Stimulated activated naive CD8-positive, alpha-beta T cell treated with anti-CD3 and anti-CD28 coated beads, Interleukin-15, amount 100 ng/mL, for 72 hours (primary cell): ENCODE measurements around the gene PLCD3.
A peak's percentile ranks its signal among the peaks of the same experiment; 100 is the strongest.
"Not testable (repeated sequence)": the region's sequence is repeated elsewhere in the genome, so short reads cannot be mapped to it uniquely, and the experiment has no call there.

ENCODE experiments used
- ATAC-seq: fragments of 150-1000 bp; cut with Tn5 transposase; 2 replicates; pipeline ENCODE4 v1.10.0; 2021; ENCODE audit warnings: mild to moderate bottlenecking, moderate library complexity
- DNase-seq, 2 donors: peaks; one replicate each; pipeline ENCODE4 v3.0.0; 2021 to 2022
- H3K27ac Mint-ChIP-seq, 2 donors: one replicate each; pipeline ENCODE4 v1.8.0; 2022; ENCODE audit warnings: mild to moderate bottlenecking in 2 of 2, mixed read lengths in 2 of 2, moderate library complexity in 2 of 2
- H3K27me3 Mint-ChIP-seq: one replicate; pipeline ENCODE4 v1.8.0; 2022; ENCODE audit warnings: mixed read lengths
- H3K4me1 Mint-ChIP-seq: one replicate; pipeline ENCODE4 v1.8.0; 2022; ENCODE audit warnings: mild to moderate bottlenecking, mixed read lengths
- H3K4me3 Mint-ChIP-seq, 2 donors: one replicate each; pipeline ENCODE4 v1.8.0; 2022; ENCODE audit warnings: mild to moderate bottlenecking in 2 of 2, mixed read lengths in 2 of 2, moderate library complexity in 1 of 2
- H3K9me3 Mint-ChIP-seq, 2 donors: one replicate each; pipeline ENCODE4 v1.8.0; 2022; ENCODE audit warnings: mixed read lengths in 2 of 2

Gene PLCD3

DNA sequence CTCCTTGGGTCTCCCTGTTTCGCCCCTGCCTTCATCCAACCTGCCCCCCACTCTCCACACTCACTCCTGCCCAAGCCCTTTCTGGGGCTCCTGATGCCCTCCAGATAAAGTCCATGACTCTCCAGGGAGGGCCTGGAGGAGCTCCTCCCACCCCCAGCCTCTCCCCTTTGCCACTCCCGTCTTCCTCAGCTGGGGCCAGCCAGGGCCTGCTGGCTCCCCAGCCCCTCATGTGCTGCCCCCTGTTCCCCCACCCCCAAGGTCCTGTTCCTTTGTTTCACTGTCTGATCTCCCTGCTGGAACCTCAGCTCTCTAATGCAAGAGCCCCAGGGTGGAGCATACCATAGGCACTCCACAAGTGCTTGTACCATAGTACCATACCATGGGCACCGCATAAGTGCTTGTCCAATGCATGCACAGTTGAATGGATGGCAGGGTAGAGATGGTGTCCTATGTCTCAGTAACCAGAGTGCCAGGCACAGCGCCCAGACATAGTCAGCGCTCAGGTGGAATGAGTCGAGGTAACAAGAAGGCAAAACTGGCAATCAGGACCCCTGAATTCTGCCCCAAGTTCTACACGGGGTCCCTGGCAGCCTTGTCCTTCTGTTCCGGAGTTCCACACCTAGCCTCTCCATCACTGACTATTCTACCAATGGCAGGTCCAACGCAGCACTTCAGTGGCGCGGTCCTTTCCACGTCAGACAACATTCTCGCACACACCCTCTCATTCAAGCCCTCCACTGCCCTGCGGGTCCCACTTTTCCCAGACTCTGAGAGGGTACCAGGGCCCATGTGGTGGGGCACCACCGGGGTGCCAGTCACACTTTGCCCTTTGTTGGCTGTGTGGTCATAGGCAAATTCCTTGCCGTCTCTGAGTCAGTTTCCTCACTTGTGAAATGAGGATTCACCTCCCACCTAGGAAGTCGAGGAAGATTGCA is 1.4 kb downstream of the PLCD3 start:
- Mint-ChIP-seq H3K27ac (no peak overlapping the region), H3K27me3 (peaks cover 17% of the 10 kb centered on the region), H3K4me3 (no peak overlapping the region), H3K9me3 (no peaks in the 10 kb centered on the region), H3K4me1 (peaks cover 14% of the 10 kb centered on the region)
- ATAC-seq (no peak), DNase-seq (no peak)

DNA sequence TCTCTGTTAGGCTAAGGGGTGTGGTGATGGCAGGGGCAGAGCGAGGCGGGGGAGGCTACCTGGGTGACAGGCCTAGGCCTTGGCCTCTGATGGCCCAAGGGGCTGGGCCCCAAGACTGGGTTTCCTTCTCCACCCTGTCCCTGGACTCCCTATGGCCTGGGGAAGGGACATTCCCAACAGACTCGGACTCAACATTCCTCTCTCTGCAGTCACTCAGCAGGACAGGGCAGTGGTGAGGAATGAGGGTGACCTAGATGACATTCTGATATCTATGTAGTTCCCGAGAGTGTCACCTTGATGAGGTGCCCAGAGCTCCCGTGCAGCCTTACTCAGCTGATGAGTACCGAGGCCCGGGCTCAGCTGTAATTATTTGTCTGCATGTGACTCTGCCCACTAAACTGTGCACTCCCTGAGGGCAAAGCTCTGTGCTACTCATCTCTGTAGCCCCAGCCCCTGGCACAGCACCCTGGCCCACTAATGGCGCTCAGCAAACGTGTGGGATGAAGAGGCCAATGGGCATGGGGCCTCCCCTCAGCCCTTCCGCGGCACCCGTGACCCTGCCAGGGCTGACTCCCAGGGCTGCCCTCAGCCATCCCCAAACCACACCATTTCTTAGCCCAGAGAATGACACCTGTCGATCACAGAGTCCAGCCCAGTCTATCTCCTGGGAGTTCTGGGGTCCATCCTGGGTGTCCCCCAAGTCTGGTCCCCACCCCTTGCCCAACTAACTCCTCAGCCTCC is 2.2 kb downstream of the PLCD3 start:
- H3K4me3 Mint-ChIP-seq: no peak overlapping the region
- DNase-seq (no peak), ATAC-seq (no peak)
- H3K9me3 Mint-ChIP-seq: no peaks in the 10 kb centered on the region
- peaks cover 9% of the 10 kb centered on the region for H3K4me1 Mint-ChIP-seq
- no peak overlapping the region for H3K27ac Mint-ChIP-seq
- peaks cover 17% of the 10 kb centered on the region for H3K27me3 Mint-ChIP-seq

DNA sequence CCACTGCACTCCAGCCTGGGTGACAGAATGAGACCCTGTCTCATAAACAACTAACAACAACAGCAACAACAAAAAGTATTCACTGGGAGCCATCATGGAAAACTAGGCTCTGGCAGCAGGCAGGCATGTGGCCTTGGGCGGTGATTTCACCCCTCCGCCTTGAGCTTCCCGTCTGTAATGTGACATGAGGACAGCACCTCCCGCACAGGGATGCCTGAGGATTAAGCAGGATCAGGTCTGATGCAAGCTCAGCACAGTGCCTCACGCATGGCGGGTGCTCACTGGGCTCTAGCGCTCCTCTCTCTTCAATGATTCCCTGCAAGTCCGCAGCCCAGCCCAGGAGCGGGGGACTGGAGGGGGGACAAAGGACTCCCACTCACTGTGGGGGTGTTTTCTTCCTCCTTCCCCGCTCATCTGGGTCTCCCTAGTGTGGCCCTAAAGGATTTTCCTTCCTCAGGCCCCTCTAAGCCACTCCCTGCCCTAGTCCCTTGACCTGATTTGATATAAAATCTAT is 2.8 kb downstream of the PLCD3 start:
- Mint-ChIP-seq H3K9me3 (no peaks in the 10 kb centered on the region), H3K4me1 (peaks cover 6% of the 10 kb centered on the region), H3K27ac (no peak overlapping the region), H3K4me3 (no peak overlapping the region), H3K27me3 (peaks cover 17% of the 10 kb centered on the region)
- ATAC-seq: no peak
- no peak for DNase-seq

DNA sequence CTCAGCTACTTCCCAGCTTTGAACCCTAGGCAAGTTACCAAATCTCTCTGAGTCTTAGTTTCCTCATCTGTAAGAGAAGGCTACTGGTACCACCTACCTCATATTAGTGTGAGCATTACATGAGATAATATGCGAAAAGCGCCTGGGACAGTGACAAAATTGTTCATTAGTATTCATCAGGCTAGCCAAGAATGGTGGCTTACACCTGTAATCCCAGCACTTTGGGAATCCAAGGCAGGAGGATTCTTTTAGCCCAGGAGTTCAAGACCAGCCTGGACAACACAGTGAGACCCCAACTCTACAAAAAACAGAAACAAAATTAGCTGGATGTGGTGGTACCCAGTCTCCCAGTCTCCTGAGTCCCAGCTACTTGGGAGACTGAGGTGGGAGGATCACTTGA is 3.3 kb downstream of the PLCD3 start:
- H3K4me1 Mint-ChIP-seq: peaks cover 6% of the 10 kb centered on the region
- H3K27me3 Mint-ChIP-seq: peaks cover 17% of the 10 kb centered on the region
- H3K4me3 Mint-ChIP-seq: no peak overlapping the region
- H3K27ac Mint-ChIP-seq: no peak overlapping the region
- H3K9me3 Mint-ChIP-seq: no peaks in the 10 kb centered on the region
- no peak for DNase-seq
- ATAC-seq: no peak

DNA sequence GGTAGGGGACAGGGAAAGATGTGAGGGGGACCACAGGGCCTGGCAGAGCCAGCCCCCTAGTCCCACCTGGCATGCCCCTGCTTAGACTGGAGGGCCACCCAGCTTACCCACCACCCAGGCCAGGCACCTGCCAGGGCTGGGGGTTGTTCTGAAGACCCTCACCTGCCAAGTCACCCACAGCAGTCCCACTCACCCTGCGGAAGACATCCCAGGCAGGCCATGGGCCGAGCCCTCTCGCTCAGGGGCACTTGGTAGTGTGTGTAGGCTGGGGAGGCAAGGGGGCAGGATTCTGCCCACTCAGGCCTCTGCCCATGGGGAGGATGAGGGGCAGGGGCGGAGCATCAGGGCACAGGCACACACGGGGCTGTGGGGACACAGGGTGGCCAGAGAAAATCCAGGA is 4.0 kb downstream of the PLCD3 start:
- no peak for DNase-seq
- H3K9me3 Mint-ChIP-seq: no peaks in the 10 kb centered on the region
- H3K4me3 Mint-ChIP-seq: no peak overlapping the region
- H3K27me3 Mint-ChIP-seq: peaks cover 17% of the 10 kb centered on the region
- ATAC-seq: no peak
- no peaks in the 10 kb centered on the region for H3K4me1 Mint-ChIP-seq
- no peak overlapping the region for H3K27ac Mint-ChIP-seq

DNA sequence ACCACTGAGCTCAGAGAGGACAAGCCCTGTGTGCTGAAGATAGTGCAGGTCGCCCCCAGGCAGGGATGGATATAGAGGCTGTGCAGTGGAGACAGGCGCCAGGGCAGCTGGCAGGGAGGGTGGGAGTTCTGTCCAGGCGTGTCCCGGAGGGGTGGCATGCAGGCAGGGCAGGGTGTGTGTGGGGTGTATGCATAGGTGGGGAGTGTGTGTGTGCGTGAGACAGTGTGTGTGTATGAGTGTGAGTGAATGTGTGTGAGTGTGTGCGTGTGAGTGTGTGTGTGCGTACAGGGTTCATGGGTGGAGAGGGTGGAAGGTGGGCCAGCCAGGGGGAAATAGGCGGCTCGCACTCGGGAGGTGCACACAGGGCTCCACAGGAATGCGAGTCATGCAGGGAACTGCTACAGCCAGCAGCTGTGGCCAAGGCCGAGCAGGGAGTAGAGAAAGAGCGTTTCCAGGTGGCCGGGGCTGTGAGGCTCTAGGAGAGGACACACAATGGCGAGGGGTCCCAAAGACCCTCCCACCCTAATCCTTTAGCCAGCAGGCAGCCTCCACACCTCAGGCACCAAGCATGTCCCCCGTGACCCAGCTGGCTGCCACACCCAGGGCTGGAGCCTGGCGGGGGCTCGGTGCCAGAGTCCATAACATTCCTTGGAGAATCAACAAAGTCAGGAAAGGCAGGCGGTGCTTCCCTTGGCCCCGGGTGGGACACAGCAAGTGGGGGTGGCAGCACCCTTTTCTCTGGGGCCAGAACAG is 4.6 kb downstream of the PLCD3 start:
- no peaks in the 10 kb centered on the region for H3K4me1 Mint-ChIP-seq
- no peaks in the 10 kb centered on the region for H3K9me3 Mint-ChIP-seq
- DNase-seq (no peak), ATAC-seq (no peak)
- H3K27ac Mint-ChIP-seq: peak overlapping the region in 1 of 2 donors; percentile 12
- H3K27me3 Mint-ChIP-seq: peaks cover 17% of the 10 kb centered on the region
- H3K4me3 Mint-ChIP-seq: no peak overlapping the region

DNA sequence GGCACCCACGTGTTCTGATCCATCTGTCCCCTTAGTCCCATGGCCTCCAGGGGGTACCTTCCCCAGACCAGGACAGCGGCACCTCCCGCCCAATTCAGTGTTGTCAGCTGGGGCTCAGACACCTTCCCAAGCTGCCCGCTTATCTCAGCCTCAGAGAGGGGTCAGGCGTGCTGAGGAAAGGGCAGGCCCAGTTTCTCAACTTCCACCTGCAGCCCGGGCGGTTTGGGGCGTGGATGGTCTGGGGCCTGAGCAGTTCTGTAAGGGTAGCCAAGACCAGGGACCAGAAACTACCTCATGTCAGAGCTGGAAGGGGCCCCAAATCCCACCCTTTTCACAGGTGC is 5.1 kb downstream of the PLCD3 start:
- no peak for ATAC-seq
- DNase-seq: no peak
- Mint-ChIP-seq H3K4me3 (no peak overlapping the region), H3K4me1 (no peaks in the 10 kb centered on the region), H3K27me3 (peaks cover 18% of the 10 kb centered on the region), H3K9me3 (no peaks in the 10 kb centered on the region), H3K27ac (no peak overlapping the region)

DNA sequence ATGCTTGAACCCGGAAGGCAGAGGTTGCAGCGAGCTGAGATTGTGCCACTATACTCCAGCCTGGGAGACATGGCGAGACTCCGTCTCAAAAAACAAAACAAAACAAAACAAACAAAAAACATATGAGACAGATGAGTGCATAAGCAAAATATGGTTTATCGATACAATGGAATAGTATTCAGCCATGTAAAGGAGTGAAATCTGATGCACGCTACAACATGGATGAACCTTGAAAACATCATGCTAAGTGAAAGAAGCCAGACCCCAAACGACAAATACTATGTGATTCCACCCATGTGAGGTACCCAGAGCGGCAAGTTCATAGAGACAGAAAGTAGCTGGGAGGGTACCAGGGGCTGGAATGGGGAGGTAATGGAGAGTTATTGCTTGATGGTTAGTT is 6.8 kb downstream of the PLCD3 start:
- Mint-ChIP-seq H3K4me3 (no peak overlapping the region), H3K4me1 (peaks cover 6% of the 10 kb centered on the region), H3K27me3 (peaks cover 16% of the 10 kb centered on the region), H3K27ac (no peak overlapping the region), H3K9me3 (no peaks in the 10 kb centered on the region)
- no peak for DNase-seq
- ATAC-seq: no peak

DNA sequence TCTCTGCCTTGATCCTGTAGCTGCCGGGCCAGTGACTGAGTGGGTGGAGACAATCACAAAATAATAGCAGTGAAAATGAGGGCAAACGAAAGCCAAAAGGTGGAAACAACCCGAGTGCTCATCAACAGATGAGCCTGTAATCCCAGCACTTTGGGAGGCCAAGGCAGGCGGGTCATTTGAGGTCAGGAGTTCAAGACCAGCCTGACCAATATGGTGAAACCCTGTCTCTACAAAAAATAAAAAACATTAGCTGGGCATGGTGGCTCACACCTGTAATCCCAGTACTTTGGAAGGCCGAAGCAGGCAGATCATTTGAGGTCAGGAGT is 7.6 kb downstream of the PLCD3 start:
- not testable (repeated sequence) for DNase-seq, H3K9me3 Mint-ChIP-seq, ATAC-seq, H3K4me3 Mint-ChIP-seq, H3K4me1 Mint-ChIP-seq
- Mint-ChIP-seq H3K27ac (peak overlapping the region in 1 of 2 donors; percentile 27), H3K27me3 (peaks cover 19% of the 10 kb centered on the region)

DNA sequence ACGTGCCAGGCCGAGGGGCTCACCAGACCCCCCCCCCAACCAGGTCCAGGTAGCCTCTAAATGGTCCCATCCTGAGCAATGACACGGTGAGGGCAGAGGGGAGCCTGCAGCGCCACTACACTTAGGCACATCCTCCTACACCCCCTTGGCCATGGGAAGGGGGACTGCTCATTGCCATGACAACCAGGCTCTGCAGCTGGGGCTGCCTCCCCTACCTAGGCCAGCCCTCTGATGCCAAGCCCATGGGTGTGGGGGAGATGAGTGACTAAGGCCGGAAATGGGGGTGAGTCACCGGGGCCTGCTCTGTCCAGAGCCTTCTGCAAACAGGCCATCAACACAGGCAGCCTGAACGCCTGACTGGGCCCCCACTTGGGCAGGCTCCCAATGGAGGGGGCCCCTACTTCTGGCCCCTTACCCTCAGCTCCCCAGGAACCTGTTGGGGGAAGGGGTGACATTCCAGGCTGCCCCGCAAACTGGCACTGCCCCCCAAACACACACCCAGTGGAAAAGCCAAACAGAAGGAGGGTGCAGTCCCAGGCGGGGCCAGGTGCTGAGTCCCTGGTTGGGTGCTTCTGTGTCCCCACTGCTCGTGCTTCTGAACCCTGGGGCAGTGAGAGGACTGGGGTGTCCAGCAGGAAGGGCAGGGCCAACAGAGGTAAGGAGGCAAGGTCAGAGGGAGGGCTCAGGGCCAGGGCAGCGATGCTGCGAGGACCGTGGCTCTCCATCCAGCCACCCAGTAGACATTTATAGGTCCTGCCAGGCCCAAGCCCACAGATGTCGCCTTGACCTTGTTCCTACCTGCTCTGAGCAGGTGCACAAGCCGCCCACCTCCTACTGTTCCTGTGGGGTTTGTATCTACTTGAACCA is 8.2 kb downstream of the PLCD3 start:
- peaks cover 25% of the 10 kb centered on the region for H3K27me3 Mint-ChIP-seq
- no peak overlapping the region for H3K4me3 Mint-ChIP-seq
- H3K27ac Mint-ChIP-seq: peak overlapping the region in 1 of 2 donors; percentile 67
- no peaks in the 10 kb centered on the region for H3K9me3 Mint-ChIP-seq
- DNase-seq (no peak), ATAC-seq (peak; percentile 52)
- peaks cover 6% of the 10 kb centered on the region for H3K4me1 Mint-ChIP-seq

DNA sequence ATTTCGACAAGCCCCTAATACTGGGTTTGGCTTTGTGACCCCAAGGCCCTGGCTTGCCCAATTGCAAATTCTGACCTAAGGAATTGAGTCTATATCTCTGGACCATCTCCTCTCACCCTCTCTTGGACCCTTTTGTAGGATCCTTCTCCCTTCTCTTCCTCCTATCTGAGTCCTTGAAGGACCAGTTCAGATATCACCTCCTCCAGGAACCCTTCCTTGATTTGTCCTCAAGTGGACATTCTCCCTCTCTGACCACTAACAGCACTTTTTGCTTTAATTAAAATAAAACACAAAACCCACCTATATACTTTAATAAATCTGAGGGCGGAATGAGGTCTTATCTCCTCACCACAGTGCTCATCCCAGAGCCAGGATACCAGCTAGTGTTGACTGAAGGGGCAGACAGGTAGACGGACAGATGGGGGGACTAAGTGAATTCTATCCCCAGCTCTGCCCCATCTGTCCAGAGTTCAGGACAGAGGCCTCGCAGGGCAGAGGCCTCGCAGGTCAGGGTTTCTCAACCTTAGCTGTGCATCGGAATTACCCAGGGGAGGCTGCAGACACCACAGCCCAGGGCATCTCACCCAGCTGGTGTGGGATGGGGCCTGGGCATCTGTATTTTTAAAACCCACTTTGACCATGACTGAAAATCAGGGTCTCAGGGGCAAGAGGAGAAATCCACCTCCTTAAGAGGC is 9.1 kb downstream of the PLCD3 start:
- H3K4me3 Mint-ChIP-seq: no peak overlapping the region
- peak overlapping the region in 1 of 2 donors; percentile 69 for H3K27ac Mint-ChIP-seq
- DNase-seq (no peak), ATAC-seq (no peak)
- no peaks in the 10 kb centered on the region for H3K9me3 Mint-ChIP-seq
- H3K4me1 Mint-ChIP-seq: peaks cover 6% of the 10 kb centered on the region
- H3K27me3 Mint-ChIP-seq: peaks cover 27% of the 10 kb centered on the region

DNA sequence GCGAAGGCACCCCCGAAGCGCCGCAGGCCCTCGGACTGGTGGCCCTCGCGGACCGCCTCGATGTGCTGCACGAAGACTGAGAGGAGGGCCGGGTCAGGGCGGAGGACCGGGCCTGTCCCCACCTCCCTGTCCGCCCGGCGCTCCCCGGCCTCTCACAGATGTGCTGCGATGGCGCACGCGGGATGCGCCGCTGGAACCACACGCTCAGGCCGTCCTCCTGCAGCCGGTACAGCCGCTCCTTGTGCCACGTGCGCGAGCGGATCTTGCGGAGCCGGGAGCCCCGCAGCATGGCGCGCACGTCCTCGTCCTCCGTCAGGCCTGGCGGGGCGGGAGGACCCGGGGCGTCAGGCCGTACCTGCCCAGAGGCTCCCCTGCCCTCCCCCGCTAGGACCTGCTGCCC is 11.3 kb downstream of the PLCD3 start:
- Mint-ChIP-seq H3K27me3 (peaks cover 33% of the 10 kb centered on the region), H3K4me3 (no peak overlapping the region), H3K4me1 (peaks cover 6% of the 10 kb centered on the region), H3K27ac (no peak overlapping the region), H3K9me3 (no peaks in the 10 kb centered on the region)
- ATAC-seq (peak; percentile 6), DNase-seq (no peak)

DNA sequence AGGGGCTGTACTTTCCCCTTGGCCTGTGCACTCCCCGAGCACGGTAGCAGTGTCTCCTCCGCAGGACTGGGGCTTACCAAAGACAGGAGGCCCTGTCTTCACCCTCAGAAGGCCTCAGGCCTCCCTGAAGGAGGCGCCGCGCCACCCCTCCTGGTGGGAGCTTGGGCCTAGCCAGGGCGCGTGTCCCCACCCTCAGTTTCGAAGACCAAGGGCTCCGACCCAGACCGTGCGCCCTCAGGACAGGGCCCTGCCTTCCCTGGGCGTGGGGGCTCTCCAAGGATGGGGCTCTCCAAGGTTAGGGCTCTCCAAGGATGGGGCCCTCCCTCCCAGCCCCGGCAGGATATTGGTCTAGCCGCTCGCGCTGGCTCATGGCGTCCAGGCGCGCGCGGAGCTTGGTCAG is 11.8 kb downstream of the PLCD3 start:
- H3K9me3 Mint-ChIP-seq: no peaks in the 10 kb centered on the region
- H3K4me1 Mint-ChIP-seq: peaks cover 6% of the 10 kb centered on the region
- DNase-seq: no peak
- H3K4me3 Mint-ChIP-seq: no peak overlapping the region
- peak; percentile 16 for ATAC-seq
- H3K27me3 Mint-ChIP-seq: peaks cover 38% of the 10 kb centered on the region
- no peak overlapping the region for H3K27ac Mint-ChIP-seq

DNA sequence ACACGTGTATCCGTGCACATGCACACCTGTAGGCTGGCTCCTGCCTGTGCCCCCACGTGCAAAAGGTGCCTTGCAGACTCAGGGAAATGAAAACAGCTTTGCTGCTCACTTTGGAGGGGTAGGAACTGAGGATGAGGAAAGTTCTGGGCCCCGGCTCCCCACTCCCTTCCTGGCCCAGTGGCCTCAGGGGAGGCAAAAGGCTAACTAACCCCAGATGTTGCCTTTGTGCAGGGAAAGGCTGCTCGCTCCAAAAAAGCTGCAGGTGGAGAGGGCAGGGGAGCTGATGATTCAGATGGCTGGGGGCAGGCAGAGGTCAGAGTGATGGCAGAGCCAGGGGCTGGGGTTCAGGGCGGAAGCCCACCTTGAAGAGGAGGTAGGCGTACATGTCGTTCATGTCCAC is 12.4 kb downstream of the PLCD3 start:
- ATAC-seq (no peak), DNase-seq (no peak)
- no peak overlapping the region for H3K27ac Mint-ChIP-seq
- peaks cover 39% of the 10 kb centered on the region for H3K27me3 Mint-ChIP-seq
- H3K4me3 Mint-ChIP-seq: no peak overlapping the region
- peaks cover 6% of the 10 kb centered on the region for H3K4me1 Mint-ChIP-seq
- no peaks in the 10 kb centered on the region for H3K9me3 Mint-ChIP-seq
